Measurements from ENCODE around the gene ZNF683. TPM values are rescaled to one million over a fixed set of nuclear protein-coding genes. Genes with fewer than 3 reads are reported as not detected.
A peak's percentile ranks its signal among the peaks of the same experiment; 100 is the strongest.

ZNF683 gene
- total and polyA plus RNA-seq, 9 of the 15 experiments (the other 6 are each of a cell fraction or from before 2014, with no cell fraction given) = not detected

- TF ChIP-seq ZNF609 (CRISPR knock-in tag; IDR thresholded peaks at IDR 0.05; ENCODE audit: borderline replicate concordance) (peak; percentile 99), USF2 (CRISPR knock-in tag; IDR thresholded peaks at IDR 0.05) (peak; percentile 85), SMAD1 (IDR thresholded peaks at IDR 0.05; ENCODE audit: low read depth, low read length, partially characterized antibody) (no peak), ZSCAN29 (IDR thresholded peaks at IDR 0.05) (peak; percentile 92), UBTF (IDR thresholded peaks at IDR 0.05; ENCODE audit: borderline replicate concordance in 1 of 2, low read depth in 2 of 2, low read length in 2 of 2) (0 out of 4 replicates have a peak, but pooled peaks of 1 of the 2 experiments have one; percentile 23), ZNF263 (CRISPR knock-in tag; IDR thresholded peaks at IDR 0.05; ENCODE audit: borderline replicate concordance) (peak; percentile 96), ZNF197 (CRISPR knock-in tag; IDR thresholded peaks at IDR 0.05; ENCODE audit: low read depth) (peak; percentile 100), RBM39 (optimal IDR thresholded peaks at IDR 0.05; ENCODE audit: low read depth, low read length) (peak; percentile 68), BCL6 (CRISPR knock-in tag; IDR thresholded peaks at IDR 0.05) (peak; percentile 84), CREM (IDR thresholded peaks at IDR 0.05; ENCODE audit: low read depth) (peak; percentile 89), ZNF431 (CRISPR knock-in tag; IDR thresholded peaks at IDR 0.05) (peak; percentile 95), HSF4 (CRISPR knock-in tag; IDR thresholded peaks at IDR 0.05; ENCODE audit: borderline replicate concordance) (peak; percentile 65; the same call in 1 of the 2 replicates), FOXM1 (IDR thresholded peaks at IDR 0.05; ENCODE audit: low read depth) (no peak), FOXM1 (CRISPR knock-in tag; IDR thresholded peaks at IDR 0.05; ENCODE audit: low read depth) (peak; percentile 99), NCOA1 (IDR thresholded peaks at IDR 0.05; ENCODE audit: low read depth) (peak; percentile 100), FOXP4 (CRISPR knock-in tag; IDR thresholded peaks at IDR 0.05; ENCODE audit: borderline replicate concordance) (peak; percentile 99), POLR2AphosphoS5 (IDR thresholded peaks at IDR 0.05; ENCODE audit: control insufficient read depth, insufficient read depth, low read depth, low read length) (peak; percentile 52; the same call in 1 of the 2 replicates), ZNF239 (CRISPR knock-in tag; IDR thresholded peaks at IDR 0.05) (peak; percentile 70), SMARCB1 (IDR thresholded peaks at IDR 0.05; ENCODE audit: insufficient read length, low read depth) (peak; percentile 100)
These were observed 36.1 kb upstream of the ZNF683 start (continued) for GRCh38 chr1:26408604-26409003.
